Ishikawa (cell line): ENCODE data around the gene POLR1A.

Experiments
- CEBPB ChIP-seq: IDR thresholded peaks from 2 replicates; pipeline ENCODE4 v1.6.1; 2012
- CREB1 ChIP-seq: IDR thresholded peaks from 2 replicates; pipeline ENCODE4 v1.6.1; 2012; ENCODE audit warnings: low read depth
- EGR1 ChIP-seq: IDR thresholded peaks from 2 replicates; pipeline ENCODE4 v1.6.1; 2012
- EP300 ChIP-seq: IDR thresholded peaks from 2 replicates; pipeline ENCODE4 v1.6.1; 2012; ENCODE audit warnings: borderline replicate concordance
- MAX ChIP-seq: IDR thresholded peaks from 2 replicates; pipeline ENCODE4 v1.6.1; 2012
- TAF1 ChIP-seq: IDR thresholded peaks from 2 replicates; pipeline ENCODE4 v1.6.1; 2012; ENCODE audit warnings: low read depth, mild to moderate bottlenecking
- YY1 ChIP-seq: IDR thresholded peaks from 2 replicates; pipeline ENCODE4 v1.6.1; 2012; ENCODE audit warnings: low read depth
- TF ChIP-seq, protein P1 (sequence below): IDR thresholded peaks from 2 replicates; pipeline ENCODE4 v1.6.1; 2012; ENCODE audit warnings: low read depth, mild to moderate bottlenecking

DNA sequence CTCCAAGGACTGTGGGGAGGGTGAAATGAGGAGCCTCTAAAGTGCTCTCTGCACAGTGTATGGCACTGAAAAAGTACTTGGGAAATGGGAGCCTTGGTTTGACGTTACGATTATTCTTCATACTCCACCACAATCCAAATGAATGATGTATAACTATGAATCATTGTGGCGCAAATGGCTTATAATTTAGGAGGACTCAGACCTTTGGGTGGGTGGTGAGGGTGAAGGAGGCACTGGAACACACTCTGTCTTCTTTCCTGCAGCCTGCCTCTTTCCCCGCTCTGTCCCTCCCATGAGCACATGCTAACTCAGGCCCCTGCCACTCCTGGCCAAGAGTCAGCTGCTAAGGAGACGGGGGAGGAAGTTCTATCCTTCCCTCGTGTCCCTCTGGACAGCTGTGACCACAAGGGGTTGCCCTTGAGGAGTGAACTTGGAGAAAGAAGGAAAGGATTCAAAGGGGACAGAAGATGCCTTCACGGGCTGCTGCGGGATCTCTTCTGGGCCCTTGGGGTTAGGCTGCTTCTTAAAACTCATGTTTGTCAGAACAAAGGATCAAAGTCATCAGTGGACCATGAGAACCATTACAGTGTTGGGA, 36.5 kb downstream of the POLR1A start:
- TF ChIP-seq YY1 (no peak), MAX (no peak), TAF1 (no peak), CREB1 (no peak), CEBPB (no peak), EP300 (no peak), EGR1 (no peak)
- TF ChIP-seq, protein P1, sequence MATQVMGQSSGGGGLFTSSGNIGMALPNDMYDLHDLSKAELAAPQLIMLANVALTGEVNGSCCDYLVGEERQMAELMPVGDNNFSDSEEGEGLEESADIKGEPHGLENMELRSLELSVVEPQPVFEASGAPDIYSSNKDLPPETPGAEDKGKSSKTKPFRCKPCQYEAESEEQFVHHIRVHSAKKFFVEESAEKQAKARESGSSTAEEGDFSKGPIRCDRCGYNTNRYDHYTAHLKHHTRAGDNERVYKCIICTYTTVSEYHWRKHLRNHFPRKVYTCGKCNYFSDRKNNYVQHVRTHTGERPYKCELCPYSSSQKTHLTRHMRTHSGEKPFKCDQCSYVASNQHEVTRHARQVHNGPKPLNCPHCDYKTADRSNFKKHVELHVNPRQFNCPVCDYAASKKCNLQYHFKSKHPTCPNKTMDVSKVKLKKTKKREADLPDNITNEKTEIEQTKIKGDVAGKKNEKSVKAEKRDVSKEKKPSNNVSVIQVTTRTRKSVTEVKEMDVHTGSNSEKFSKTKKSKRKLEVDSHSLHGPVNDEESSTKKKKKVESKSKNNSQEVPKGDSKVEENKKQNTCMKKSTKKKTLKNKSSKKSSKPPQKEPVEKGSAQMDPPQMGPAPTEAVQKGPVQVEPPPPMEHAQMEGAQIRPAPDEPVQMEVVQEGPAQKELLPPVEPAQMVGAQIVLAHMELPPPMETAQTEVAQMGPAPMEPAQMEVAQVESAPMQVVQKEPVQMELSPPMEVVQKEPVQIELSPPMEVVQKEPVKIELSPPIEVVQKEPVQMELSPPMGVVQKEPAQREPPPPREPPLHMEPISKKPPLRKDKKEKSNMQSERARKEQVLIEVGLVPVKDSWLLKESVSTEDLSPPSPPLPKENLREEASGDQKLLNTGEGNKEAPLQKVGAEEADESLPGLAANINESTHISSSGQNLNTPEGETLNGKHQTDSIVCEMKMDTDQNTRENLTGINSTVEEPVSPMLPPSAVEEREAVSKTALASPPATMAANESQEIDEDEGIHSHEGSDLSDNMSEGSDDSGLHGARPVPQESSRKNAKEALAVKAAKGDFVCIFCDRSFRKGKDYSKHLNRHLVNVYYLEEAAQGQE = no peak
